HEK293 (cell line): Measurements from ENCODE around the gene KPTN.

Experiments used
- BCL11B ChIP-seq: fragments of 450-650 bp; formaldehyde crosslinking; IDR thresholded peaks from 2 replicates; pipeline ENCODE4 v1.5.1; 2016; ENCODE audit warnings: low read depth, missing biosample characterization, missing genetic modification characterization
- IKZF3 ChIP-seq: fragments of 450-650 bp; IDR thresholded peaks from 2 replicates; pipeline ENCODE4 v1.5.0; 2018; ENCODE audit warnings: missing biosample characterization, mild to moderate bottlenecking, missing genetic modification characterization, moderate library complexity
- KLF16 ChIP-seq: fragments of 450-650 bp; formaldehyde crosslinking; IDR thresholded peaks from 2 replicates; pipeline ENCODE4 v1.5.1; 2017; ENCODE audit warnings: missing biosample characterization, missing genetic modification characterization
- MEIS1 ChIP-seq: sonication (generic); formaldehyde crosslinking; IDR thresholded peaks from 2 replicates; pipeline ENCODE4 v1.8.1; 2022; ENCODE audit warnings: missing genetic modification reagents, mild to moderate bottlenecking, borderline replicate concordance
- OVOL3 ChIP-seq: fragments of 450-650 bp; formaldehyde crosslinking; IDR thresholded peaks from 2 replicates; pipeline ENCODE4 v1.5.1; 2016; ENCODE audit warnings: missing biosample characterization, missing genetic modification characterization
- SALL2 ChIP-seq: fragments of 450-650 bp; formaldehyde crosslinking; IDR thresholded peaks from 2 replicates; pipeline ENCODE4 v1.5.0; 2017; ENCODE audit warnings: missing biosample characterization, mild to moderate bottlenecking, missing genetic modification characterization, borderline replicate concordance
- SCRT2 ChIP-seq: fragments of 450-650 bp; formaldehyde crosslinking; IDR thresholded peaks from 2 replicates; pipeline ENCODE4 v1.5.1; 2016; ENCODE audit warnings: missing biosample characterization, missing genetic modification characterization
- SP7 ChIP-seq: fragments of 450-650 bp; formaldehyde crosslinking; IDR thresholded peaks from 2 replicates; pipeline ENCODE4 v1.5.1; 2016; ENCODE audit warnings: missing biosample characterization, missing genetic modification characterization
- ZBTB7A ChIP-seq: fragments of 450-650 bp; formaldehyde crosslinking; IDR thresholded peaks from 2 replicates; pipeline ENCODE4 v1.5.1; 2016; ENCODE audit warnings: low read depth, missing biosample characterization, missing genetic modification characterization
- ZFHX2 ChIP-seq: fragments of 450-650 bp; formaldehyde crosslinking; conservative IDR thresholded peaks from 2 replicates; pipeline ENCODE4 v1.5.1; 2016; ENCODE audit warnings: missing biosample characterization, missing genetic modification characterization
- ZFP69B ChIP-seq: fragments of 450-650 bp; formaldehyde crosslinking; IDR thresholded peaks from 2 replicates; pipeline ENCODE4 v1.5.1; 2016; ENCODE audit warnings: missing biosample characterization, missing genetic modification characterization
- ZNF10 ChIP-seq: fragments of 450-650 bp; formaldehyde crosslinking; IDR thresholded peaks from 2 replicates; pipeline ENCODE4 v1.5.1; 2017; ENCODE audit warnings: missing biosample characterization, missing genetic modification characterization
- ZNF138 ChIP-seq: fragments of 450-650 bp; formaldehyde crosslinking; IDR thresholded peaks from 2 replicates; pipeline ENCODE4 v1.5.1; 2016; ENCODE audit warnings: missing biosample characterization, missing genetic modification characterization, borderline replicate concordance
- ZNF211 ChIP-seq: fragments of 450-650 bp; formaldehyde crosslinking; IDR thresholded peaks from 2 replicates; pipeline ENCODE4 v1.5.1; 2016; ENCODE audit warnings: low read depth, missing biosample characterization, missing genetic modification characterization
- ZNF221 ChIP-seq: fragments of 450-650 bp; formaldehyde crosslinking; IDR thresholded peaks from 2 replicates; pipeline ENCODE4 v1.5.1; 2017; ENCODE audit warnings: missing biosample characterization, missing genetic modification characterization, borderline replicate concordance
- ZNF248 ChIP-seq: fragments of 450-650 bp; formaldehyde crosslinking; IDR thresholded peaks from 2 replicates; pipeline ENCODE4 v1.5.1; 2017; ENCODE audit warnings: missing biosample characterization, missing genetic modification characterization
- ZNF292 ChIP-seq: fragments of 450-650 bp; formaldehyde crosslinking; IDR thresholded peaks from 2 replicates; pipeline ENCODE4 v1.5.1; 2016; ENCODE audit warnings: low read depth, missing biosample characterization, missing genetic modification characterization, borderline replicate concordance
- ZNF549 ChIP-seq: fragments of 450-650 bp; IDR thresholded peaks from 2 replicates; pipeline ENCODE4 v1.5.1; 2018; ENCODE audit warnings: missing biosample characterization, missing genetic modification characterization, mild to moderate bottlenecking, inconsistent platforms, moderate library complexity
- ZNF629 ChIP-seq: fragments of 450-650 bp; formaldehyde crosslinking; IDR thresholded peaks from 2 replicates; pipeline ENCODE4 v1.5.1; 2017; ENCODE audit warnings: missing biosample characterization, missing genetic modification characterization
- ZNF777 ChIP-seq: fragments of 450-650 bp; formaldehyde crosslinking; IDR thresholded peaks from 2 replicates; pipeline ENCODE4 v1.5.1; 2017; ENCODE audit warnings: missing biosample characterization, missing genetic modification characterization, borderline replicate concordance
- ZSCAN23 ChIP-seq: fragments of 450-650 bp; formaldehyde crosslinking; IDR thresholded peaks from 2 replicates; pipeline ENCODE4 v1.5.1; 2016; ENCODE audit warnings: missing biosample characterization, missing genetic modification characterization
- ZSCAN30 ChIP-seq: fragments of 450-650 bp; IDR thresholded peaks from 2 replicates; pipeline ENCODE4 v1.5.1; 2018; ENCODE audit warnings: missing biosample characterization, mild to moderate bottlenecking, missing genetic modification characterization, moderate library complexity
- TF ChIP-seq, protein P1 (sequence below): fragments of 450-650 bp; formaldehyde crosslinking; IDR thresholded peaks from 2 replicates; pipeline ENCODE4 v1.5.1; 2016; ENCODE audit warnings: missing biosample characterization, missing genetic modification characterization
- TF ChIP-seq, protein P2 (sequence below): fragments of 450-650 bp; formaldehyde crosslinking; IDR thresholded peaks from 2 replicates; pipeline ENCODE4 v1.5.1; 2016; ENCODE audit warnings: missing biosample characterization, missing genetic modification characterization
- TF ChIP-seq, protein P3 (sequence below): fragments of 450-650 bp; formaldehyde crosslinking; IDR thresholded peaks from 2 replicates; pipeline ENCODE4 v1.5.1; 2017; ENCODE audit warnings: missing biosample characterization, mild to moderate bottlenecking, missing genetic modification characterization, moderate library complexity
- TF ChIP-seq, protein P4 (sequence below): fragments of 450-650 bp; formaldehyde crosslinking; IDR thresholded peaks from 2 replicates; pipeline ENCODE4 v1.5.1; 2016; ENCODE audit warnings: missing biosample characterization, missing genetic modification characterization
- TF ChIP-seq, protein P5 (sequence below): fragments of 450-650 bp; formaldehyde crosslinking; IDR thresholded peaks from 2 replicates; pipeline ENCODE4 v1.5.1; 2016; ENCODE audit warnings: missing biosample characterization, missing genetic modification characterization
- TF ChIP-seq, protein P6 (sequence below): fragments of 450-650 bp; formaldehyde crosslinking; IDR thresholded peaks from 2 replicates; pipeline ENCODE4 v1.5.1; 2016; ENCODE audit warnings: missing biosample characterization, missing genetic modification characterization, borderline replicate concordance

Gene KPTN

DNA sequence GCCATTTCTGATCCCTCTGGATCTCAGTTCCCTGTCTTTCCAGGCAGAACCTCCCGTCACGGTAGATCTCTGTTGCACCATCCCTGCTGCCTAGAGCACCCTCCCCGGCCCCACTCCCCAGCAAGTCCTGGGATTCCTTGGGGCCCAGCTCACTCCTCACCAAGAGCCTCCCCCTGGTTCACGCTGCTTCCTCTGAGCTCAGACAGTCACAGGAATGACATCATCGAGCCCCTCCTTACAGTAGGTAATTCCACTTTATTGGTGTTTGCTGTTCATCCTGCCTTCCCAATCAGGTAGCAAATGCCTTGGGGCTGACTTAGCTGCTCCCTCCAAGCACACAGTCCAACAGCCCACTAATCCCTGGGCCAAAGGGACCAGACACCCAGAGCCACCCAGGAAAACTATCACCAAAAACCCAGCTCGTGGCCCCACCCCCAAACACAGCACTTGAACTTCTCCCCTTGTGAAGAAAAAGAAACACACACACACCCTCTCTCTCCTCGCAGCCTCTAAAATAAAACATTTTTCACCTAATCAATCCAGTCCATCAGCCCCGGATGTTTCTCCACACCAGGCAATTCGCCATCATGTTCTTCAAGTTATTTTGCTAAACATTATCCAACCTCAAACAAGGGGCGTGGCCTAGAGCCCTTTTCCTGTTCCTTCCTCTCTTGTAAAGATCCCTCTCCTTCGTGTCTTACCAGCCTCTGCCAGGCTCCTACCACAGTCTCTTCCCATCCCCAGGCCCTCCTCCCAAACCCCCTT lies 28.3 kb upstream of the KPTN start (continued):
- TF ChIP-seq ZNF248 (tag by site-specific recombination) (no peak), MEIS1 (CRISPR knock-in tag) (no peak), BCL11B (tag by site-specific recombination) (no peak), ZSCAN30 (tag by site-specific recombination) (no peak), SP7 (tag by site-specific recombination) (no peak; the same call in 1 of the 2 replicates), ZNF629 (tag by site-specific recombination) (peak; percentile 83), IKZF3 (tag by site-specific recombination) (no peak), ZNF292 (tag by site-specific recombination) (no peak), ZNF549 (tag by site-specific recombination) (no peak), ZNF777 (tag by site-specific recombination) (no peak), ZNF211 (tag by site-specific recombination) (no peak), OVOL3 (tag by site-specific recombination) (no peak), SCRT2 (tag by site-specific recombination) (no peak), SALL2 (tag by site-specific recombination) (no peak), ZNF138 (tag by site-specific recombination) (no peak), ZBTB7A (tag by site-specific recombination) (no peak), KLF16 (tag by site-specific recombination) (no peak), ZNF10 (tag by site-specific recombination) (no peak), ZFP69B (tag by site-specific recombination) (peak; percentile 37; the same call in 1 of the 2 replicates), ZNF221 (tag by site-specific recombination) (no peak), ZSCAN23 (tag by site-specific recombination) (no peak), ZFHX2 (no peak)
- TF ChIP-seq, protein P1, sequence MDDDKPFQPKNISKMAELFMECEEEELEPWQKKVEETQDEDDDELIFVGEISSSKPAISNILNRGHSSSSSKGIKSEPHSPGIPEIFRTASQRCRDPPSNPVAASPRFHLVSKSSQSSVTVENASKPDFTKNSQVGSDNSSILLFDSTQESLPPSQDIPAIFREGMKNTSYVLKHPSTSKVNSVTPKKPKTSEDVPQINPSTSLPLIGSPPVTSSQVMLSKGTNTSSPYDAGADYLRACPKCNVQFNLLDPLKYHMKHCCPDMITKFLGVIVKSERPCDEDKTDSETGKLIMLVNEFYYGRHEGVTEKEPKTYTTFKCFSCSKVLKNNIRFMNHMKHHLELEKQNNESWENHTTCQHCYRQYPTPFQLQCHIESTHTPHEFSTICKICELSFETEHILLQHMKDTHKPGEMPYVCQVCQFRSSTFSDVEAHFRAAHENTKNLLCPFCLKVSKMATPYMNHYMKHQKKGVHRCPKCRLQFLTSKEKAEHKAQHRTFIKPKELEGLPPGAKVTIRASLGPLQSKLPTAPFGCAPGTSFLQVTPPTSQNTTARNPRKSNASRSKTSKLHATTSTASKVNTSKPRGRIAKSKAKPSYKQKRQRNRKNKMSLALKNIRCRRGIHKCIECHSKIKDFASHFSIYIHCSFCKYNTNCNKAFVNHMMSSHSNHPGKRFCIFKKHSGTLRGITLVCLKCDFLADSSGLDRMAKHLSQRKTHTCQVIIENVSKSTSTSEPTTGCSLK (tag by site-specific recombination), result no peak
- TF ChIP-seq, protein P2, sequence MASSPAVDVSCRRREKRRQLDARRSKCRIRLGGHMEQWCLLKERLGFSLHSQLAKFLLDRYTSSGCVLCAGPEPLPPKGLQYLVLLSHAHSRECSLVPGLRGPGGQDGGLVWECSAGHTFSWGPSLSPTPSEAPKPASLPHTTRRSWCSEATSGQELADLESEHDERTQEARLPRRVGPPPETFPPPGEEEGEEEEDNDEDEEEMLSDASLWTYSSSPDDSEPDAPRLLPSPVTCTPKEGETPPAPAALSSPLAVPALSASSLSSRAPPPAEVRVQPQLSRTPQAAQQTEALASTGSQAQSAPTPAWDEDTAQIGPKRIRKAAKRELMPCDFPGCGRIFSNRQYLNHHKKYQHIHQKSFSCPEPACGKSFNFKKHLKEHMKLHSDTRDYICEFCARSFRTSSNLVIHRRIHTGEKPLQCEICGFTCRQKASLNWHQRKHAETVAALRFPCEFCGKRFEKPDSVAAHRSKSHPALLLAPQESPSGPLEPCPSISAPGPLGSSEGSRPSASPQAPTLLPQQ, result peak; percentile 81; the same call in 1 of the 2 replicates
- TF ChIP-seq, protein P3, sequence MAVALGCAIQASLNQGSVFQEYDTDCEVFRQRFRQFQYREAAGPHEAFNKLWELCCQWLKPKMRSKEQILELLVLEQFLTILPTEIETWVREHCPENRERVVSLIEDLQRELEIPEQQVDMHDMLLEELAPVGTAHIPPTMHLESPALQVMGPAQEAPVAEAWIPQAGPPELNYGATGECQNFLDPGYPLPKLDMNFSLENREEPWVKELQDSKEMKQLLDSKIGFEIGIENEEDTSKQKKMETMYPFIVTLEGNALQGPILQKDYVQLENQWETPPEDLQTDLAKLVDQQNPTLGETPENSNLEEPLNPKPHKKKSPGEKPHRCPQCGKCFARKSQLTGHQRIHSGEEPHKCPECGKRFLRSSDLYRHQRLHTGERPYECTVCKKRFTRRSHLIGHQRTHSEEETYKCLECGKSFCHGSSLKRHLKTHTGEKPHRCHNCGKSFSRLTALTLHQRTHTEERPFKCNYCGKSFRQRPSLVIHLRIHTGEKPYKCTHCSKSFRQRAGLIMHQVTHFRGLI, result no peak
- TF ChIP-seq, protein P4, sequence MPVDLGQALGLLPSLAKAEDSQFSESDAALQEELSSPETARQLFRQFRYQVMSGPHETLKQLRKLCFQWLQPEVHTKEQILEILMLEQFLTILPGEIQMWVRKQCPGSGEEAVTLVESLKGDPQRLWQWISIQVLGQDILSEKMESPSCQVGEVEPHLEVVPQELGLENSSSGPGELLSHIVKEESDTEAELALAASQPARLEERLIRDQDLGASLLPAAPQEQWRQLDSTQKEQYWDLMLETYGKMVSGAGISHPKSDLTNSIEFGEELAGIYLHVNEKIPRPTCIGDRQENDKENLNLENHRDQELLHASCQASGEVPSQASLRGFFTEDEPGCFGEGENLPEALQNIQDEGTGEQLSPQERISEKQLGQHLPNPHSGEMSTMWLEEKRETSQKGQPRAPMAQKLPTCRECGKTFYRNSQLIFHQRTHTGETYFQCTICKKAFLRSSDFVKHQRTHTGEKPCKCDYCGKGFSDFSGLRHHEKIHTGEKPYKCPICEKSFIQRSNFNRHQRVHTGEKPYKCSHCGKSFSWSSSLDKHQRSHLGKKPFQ (tag by site-specific recombination), result no peak
- TF ChIP-seq, protein P5, sequence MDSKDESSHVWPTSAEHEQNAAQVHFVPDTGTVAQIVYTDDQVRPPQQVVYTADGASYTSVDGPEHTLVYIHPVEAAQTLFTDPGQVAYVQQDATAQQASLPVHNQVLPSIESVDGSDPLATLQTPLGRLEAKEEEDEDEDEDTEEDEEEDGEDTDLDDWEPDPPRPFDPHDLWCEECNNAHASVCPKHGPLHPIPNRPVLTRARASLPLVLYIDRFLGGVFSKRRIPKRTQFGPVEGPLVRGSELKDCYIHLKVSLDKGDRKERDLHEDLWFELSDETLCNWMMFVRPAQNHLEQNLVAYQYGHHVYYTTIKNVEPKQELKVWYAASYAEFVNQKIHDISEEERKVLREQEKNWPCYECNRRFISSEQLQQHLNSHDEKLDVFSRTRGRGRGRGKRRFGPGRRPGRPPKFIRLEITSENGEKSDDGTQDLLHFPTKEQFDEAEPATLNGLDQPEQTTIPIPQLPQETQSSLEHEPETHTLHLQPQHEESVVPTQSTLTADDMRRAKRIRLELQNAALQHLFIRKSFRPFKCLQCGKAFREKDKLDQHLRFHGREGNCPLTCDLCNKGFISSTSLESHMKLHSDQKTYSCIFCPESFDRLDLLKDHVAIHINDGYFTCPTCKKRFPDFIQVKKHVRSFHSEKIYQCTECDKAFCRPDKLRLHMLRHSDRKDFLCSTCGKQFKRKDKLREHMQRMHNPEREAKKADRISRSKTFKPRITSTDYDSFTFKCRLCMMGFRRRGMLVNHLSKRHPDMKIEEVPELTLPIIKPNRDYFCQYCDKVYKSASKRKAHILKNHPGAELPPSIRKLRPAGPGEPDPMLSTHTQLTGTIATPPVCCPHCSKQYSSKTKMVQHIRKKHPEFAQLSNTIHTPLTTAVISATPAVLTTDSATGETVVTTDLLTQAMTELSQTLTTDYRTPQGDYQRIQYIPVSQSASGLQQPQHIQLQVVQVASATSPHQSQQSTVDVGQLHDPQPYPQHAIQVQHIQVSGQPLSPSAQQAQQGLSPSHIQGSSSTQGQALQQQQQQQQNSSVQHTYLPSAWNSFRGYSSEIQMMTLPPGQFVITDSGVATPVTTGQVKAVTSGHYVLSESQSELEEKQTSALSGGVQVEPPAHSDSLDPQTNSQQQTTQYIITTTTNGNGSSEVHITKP, result peak; percentile 86
- TF ChIP-seq, protein P6, sequence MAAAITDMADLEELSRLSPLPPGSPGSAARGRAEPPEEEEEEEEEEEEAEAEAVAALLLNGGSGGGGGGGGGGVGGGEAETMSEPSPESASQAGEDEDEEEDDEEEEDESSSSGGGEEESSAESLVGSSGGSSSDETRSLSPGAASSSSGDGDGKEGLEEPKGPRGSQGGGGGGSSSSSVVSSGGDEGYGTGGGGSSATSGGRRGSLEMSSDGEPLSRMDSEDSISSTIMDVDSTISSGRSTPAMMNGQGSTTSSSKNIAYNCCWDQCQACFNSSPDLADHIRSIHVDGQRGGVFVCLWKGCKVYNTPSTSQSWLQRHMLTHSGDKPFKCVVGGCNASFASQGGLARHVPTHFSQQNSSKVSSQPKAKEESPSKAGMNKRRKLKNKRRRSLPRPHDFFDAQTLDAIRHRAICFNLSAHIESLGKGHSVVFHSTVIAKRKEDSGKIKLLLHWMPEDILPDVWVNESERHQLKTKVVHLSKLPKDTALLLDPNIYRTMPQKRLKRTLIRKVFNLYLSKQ (tag by site-specific recombination), result no peak
